CD4-positive, alpha-beta T cell (primary cell): Measurements from ENCODE around the gene SRD5A2. TPM values are rescaled to one million over a fixed set of nuclear protein-coding genes. Genes with fewer than 3 reads are reported as not detected.

Experiments
- ATAC-seq: fragments of 200-7000 bp; cut with Tn5 transposase; one replicate; pipeline ENCODE4 v1.10.0; 2022; ENCODE audit warnings: mild to moderate bottlenecking; ENCODE audit not compliant: poor library complexity
- CTCF ChIA-PET: fragments of 350-600 bp; sonication (Branson Sonifier 250); formaldehyde crosslinking; loops from one replicate; lab custom pipeline; 2021; ENCODE audit warnings: antibody characterized with exemption, inconsistent platforms; lab: Charles Lee
- POLR2A ChIA-PET: fragments of 350-600 bp; sonication (Branson Sonifier 250); formaldehyde crosslinking; loops from one replicate; lab custom pipeline; 2021; ENCODE audit warnings: antibody characterized with exemption, inconsistent platforms; lab: Charles Lee
- DNase-seq, 14 experiments: peaks; one replicate each; pipeline ENCODE4 v3.0.0-alpha.2; 2013 to 2020; ENCODE audit warnings: mixed read lengths in 2 of 14
- H3K27ac ChIP-seq, 2 donors: one replicate each; pipeline versions ENCODE4 v1.5.1 to v1.7.0; 2013; ENCODE audit warnings: low read length in 2 of 2, low read depth in 1 of 2, mild to moderate bottlenecking in 1 of 2
- H3K27me3 ChIP-seq, 2 experiments: 1 replicate in 1 of 2; 2 replicates in 1 of 2; pipeline versions ENCODE4 v1.6.1 to v1.7.0; 2013; ENCODE audit warnings: low read length in 2 of 2, control low read depth in 1 of 2, mild to moderate bottlenecking in 1 of 2, moderate library complexity in 1 of 2; ENCODE audit not compliant: insufficient read depth in 2 of 2, control insufficient read depth in 1 of 2
- H3K36me3 ChIP-seq: one replicate; pipeline ENCODE4 v1.6.1; 2013; ENCODE audit warnings: low read length, control low read depth; ENCODE audit not compliant: insufficient read depth
- H3K4me1 ChIP-seq: one replicate; pipeline ENCODE4 v1.6.1; 2013; ENCODE audit warnings: low read length, control low read depth; ENCODE audit not compliant: insufficient read depth
- H3K4me3 ChIP-seq: one replicate; pipeline ENCODE4 v1.5.1; 2013; ENCODE audit warnings: mild to moderate bottlenecking, low read length, moderate library complexity
- H3K9me3 ChIP-seq, 2 experiments: 1 replicate in 1 of 2; 2 replicates in 1 of 2; pipeline versions ENCODE4 v1.6.1 to v1.7.0; 2013; ENCODE audit warnings: low read length in 2 of 2, mild to moderate bottlenecking in 2 of 2, control low read depth in 1 of 2, moderate library complexity in 1 of 2; ENCODE audit not compliant: control insufficient read depth in 1 of 2, insufficient read depth in 1 of 2
- H3K27ac Mint-ChIP-seq: one replicate; pipeline ENCODE4 v1.8.0; 2020; ENCODE audit warnings: mixed read lengths
- H3K27me3 Mint-ChIP-seq: one replicate; pipeline ENCODE4 v1.8.0; 2021; ENCODE audit warnings: mixed read lengths
- H3K36me3 Mint-ChIP-seq: one replicate; pipeline ENCODE4 v1.8.0; 2021; ENCODE audit warnings: low read depth, mixed read lengths
- H3K4me1 Mint-ChIP-seq: one replicate; pipeline ENCODE4 v1.8.0; 2021; ENCODE audit warnings: low read depth, mixed read lengths
- H3K4me3 Mint-ChIP-seq: one replicate; pipeline ENCODE4 v1.8.0; 2020; ENCODE audit warnings: mild to moderate bottlenecking, mixed read lengths
- H3K9me3 Mint-ChIP-seq: one replicate; pipeline ENCODE4 v1.8.0; 2020; ENCODE audit warnings: mixed read lengths
- CTCF ChIP-seq: fragments of 200-600 bp; IDR thresholded peaks from one replicate; pipeline ENCODE4 v1.8.0; 2022; ENCODE audit warnings: antibody characterized with exemption, mild to moderate bottlenecking
- intact Hi-C, 2 experiments: fragments of 100-400 bp; cut with DNase I in 1 of 2; cut with micrococcal nuclease in 1 of 2; formaldehyde crosslinking; loops; one replicate each; pipeline versions ENCODE4 v1.15.1 to v1.9.0; 2023 to 2025; cut with DNase I, micrococcal nuclease
- total RNA-seq, 174 experiments: library from RNA in 2 of 174; stranded (reverse) in 2 of 174; gene quantifications; one replicate each; pipeline ENCODE4 v1.2.3 and lab custom pipeline; 2021 to 2026

SRD5A2 gene
- total RNA-seq, 2 experiments from 2014 or later = not detected

DNA sequence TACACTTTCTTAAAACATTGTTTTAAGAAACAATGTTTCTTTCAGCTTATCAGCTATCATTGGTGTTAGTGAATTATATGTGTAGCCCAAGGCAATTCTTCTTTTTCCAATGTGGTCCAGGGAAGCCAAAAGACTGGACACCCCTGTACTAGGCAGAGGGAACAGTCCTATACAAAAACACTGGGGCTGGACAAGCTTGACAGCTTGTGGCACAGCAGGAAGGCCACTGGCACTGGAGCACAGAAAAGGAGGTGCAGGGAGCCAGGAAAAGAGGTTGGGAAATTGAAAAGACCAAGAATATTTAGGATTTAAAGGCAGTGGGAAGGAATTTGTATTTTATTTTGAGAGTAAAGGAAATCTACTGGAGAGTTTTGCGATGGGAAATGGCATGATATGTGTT, 47.7 kb downstream of the SRD5A2 start:
- no peaks in the 10 kb centered on the region for H3K27me3 ChIP-seq
- H3K4me1 ChIP-seq = no peaks in the 10 kb centered on the region
- POLR2A ChIA-PET = no interaction called here
- H3K36me3 Mint-ChIP-seq = no peaks in the 10 kb centered on the region
- no peak overlapping the region for H3K27ac Mint-ChIP-seq
- H3K9me3 ChIP-seq = no peaks in the 10 kb centered on the region
- TF ChIP-seq CTCF = no peak
- no peaks in the 10 kb centered on the region for H3K9me3 Mint-ChIP-seq
- no peak for DNase-seq
- H3K27me3 Mint-ChIP-seq = peaks cover 20% of the 10 kb centered on the region
- no peak overlapping the region for H3K4me3 ChIP-seq
- no peak for ATAC-seq
- H3K27ac ChIP-seq = no peak overlapping the region
- no peak overlapping the region for H3K4me3 Mint-ChIP-seq
- no peaks in the 10 kb centered on the region for H3K4me1 Mint-ChIP-seq
- intact Hi-C loops = no loop called here
- H3K36me3 ChIP-seq = no peaks in the 10 kb centered on the region
- CTCF ChIA-PET = no interaction called here

DNA sequence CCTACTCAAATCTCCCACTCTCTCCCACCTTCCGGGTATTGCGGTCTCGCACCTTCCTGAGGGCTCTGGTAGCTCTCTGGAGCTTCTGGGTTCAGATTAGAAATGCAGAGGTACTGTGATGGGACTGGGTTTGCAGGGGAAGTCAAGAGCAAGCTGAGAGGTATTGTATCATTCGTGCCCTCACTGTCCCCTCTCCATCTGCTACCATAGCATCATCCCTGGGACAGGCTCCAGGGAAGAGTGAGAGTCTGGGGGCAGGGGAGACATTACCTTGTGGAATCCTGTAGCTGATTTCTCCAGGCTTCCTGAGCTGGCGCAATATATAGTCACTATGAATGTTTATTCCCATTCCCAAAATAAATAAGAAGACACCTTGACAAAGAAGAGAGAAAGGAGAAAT, 49.6 kb downstream of the SRD5A2 start:
- no peaks in the 10 kb centered on the region for H3K9me3 ChIP-seq
- no peak overlapping the region for H3K4me3 ChIP-seq
- H3K36me3 Mint-ChIP-seq = no peaks in the 10 kb centered on the region
- H3K27me3 ChIP-seq = no peaks in the 10 kb centered on the region
- H3K4me1 ChIP-seq = no peaks in the 10 kb centered on the region
- ATAC-seq (no peak), DNase-seq (no peak)
- ChIA-PET POLR2A (no interaction called here), CTCF (no interaction called here)
- H3K4me3 Mint-ChIP-seq = no peak overlapping the region
- intact Hi-C loops = no loop called here
- no peaks in the 10 kb centered on the region for H3K9me3 Mint-ChIP-seq
- no peak overlapping the region for H3K27ac Mint-ChIP-seq
- no peak for TF ChIP-seq CTCF
- H3K27ac ChIP-seq = no peak overlapping the region
- peaks cover 23% of the 10 kb centered on the region for H3K27me3 Mint-ChIP-seq
- no peaks in the 10 kb centered on the region for H3K4me1 Mint-ChIP-seq
- no peaks in the 10 kb centered on the region for H3K36me3 ChIP-seq

DNA sequence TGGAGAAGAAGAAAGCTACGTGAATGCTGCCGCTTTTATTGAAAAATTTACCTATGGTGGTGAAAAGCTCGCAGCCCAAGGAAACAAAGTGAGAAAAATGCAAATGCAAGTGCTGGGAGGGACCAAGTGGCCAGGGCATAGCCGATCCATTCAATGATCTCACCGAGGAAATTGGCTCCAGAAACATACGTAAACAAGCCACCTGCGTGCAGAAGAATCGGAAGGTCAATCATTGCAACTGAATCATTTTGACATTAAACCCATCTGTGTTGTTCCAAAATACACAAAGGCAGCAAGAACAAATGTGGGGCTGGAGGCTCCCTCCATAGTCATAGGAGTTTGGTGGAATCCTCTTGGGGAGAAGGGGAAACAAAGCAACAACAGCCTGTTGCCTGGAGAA, 51.5 kb downstream of the SRD5A2 start:
- H3K9me3 Mint-ChIP-seq = no peaks in the 10 kb centered on the region
- ATAC-seq (no peak), DNase-seq (no peak)
- intact Hi-C loops = loop anchor here in 1 of 2 experiments (10.0 kb wide), 1 partner anchor 1364 kb away; no protein-coding TSS in a partner anchor
- H3K27ac ChIP-seq = no peak overlapping the region
- ChIA-PET CTCF (no interaction called here), POLR2A (no interaction called here)
- H3K36me3 Mint-ChIP-seq = no peaks in the 10 kb centered on the region
- TF ChIP-seq CTCF = no peak
- H3K27me3 ChIP-seq = peaks cover 0 to 9% of the 10 kb centered on the region in 2 experiments
- H3K36me3 ChIP-seq = no peaks in the 10 kb centered on the region
- peaks cover 27% of the 10 kb centered on the region for H3K27me3 Mint-ChIP-seq
- no peaks in the 10 kb centered on the region for H3K4me1 Mint-ChIP-seq
- no peak overlapping the region for H3K27ac Mint-ChIP-seq
- H3K4me3 ChIP-seq = no peak overlapping the region
- no peaks in the 10 kb centered on the region for H3K4me1 ChIP-seq
- H3K4me3 Mint-ChIP-seq = no peak overlapping the region
- H3K9me3 ChIP-seq = no peaks in the 10 kb centered on the region
